Activated naive CD8-positive, alpha-beta T cell treated with anti-CD3 and anti-CD28 coated beads, Interleukin-2, amount 50 U/mL, for 24 hours (primary cell): ENCODE data around the gene GLUD1.
"Not testable (repeated sequence)": the region's sequence is repeated elsewhere in the genome, so short reads cannot be mapped to it uniquely, and the experiment has no call there.

Experiments
- ATAC-seq: fragments of 150-1000 bp; cut with Tn5 transposase; one replicate; pipeline ENCODE4 v1.10.0; 2021
- DNase-seq: peaks from one replicate; pipeline ENCODE4 v3.0.0; 2021
- H3K27ac Mint-ChIP-seq: one replicate; pipeline ENCODE4 v1.8.0; 2021; ENCODE audit warnings: mild to moderate bottlenecking, mixed read lengths
- H3K27me3 Mint-ChIP-seq: one replicate; pipeline ENCODE4 v1.8.0; 2021; ENCODE audit warnings: mixed read lengths
- H3K36me3 Mint-ChIP-seq: one replicate; pipeline ENCODE4 v1.8.0; 2021; ENCODE audit warnings: low read depth, mixed read lengths
- H3K4me1 Mint-ChIP-seq: one replicate; pipeline ENCODE4 v1.8.0; 2021; ENCODE audit warnings: mixed read lengths
- H3K4me3 Mint-ChIP-seq: one replicate; pipeline ENCODE4 v1.8.0; 2021; ENCODE audit warnings: mild to moderate bottlenecking, moderate library complexity, mixed read lengths
- H3K9me3 Mint-ChIP-seq: one replicate; pipeline ENCODE4 v1.8.0; 2021; ENCODE audit warnings: mixed read lengths

GLUD1 gene

GRCh38 chr10:87079106-87079836 lies 15.4 kb downstream of the GLUD1 start:
- DNase-seq = no peak
- no peaks in the 10 kb centered on the region for H3K9me3 Mint-ChIP-seq
- ATAC-seq = no peak
- no peak overlapping the region for H3K27ac Mint-ChIP-seq
- no peak overlapping the region for H3K4me3 Mint-ChIP-seq
- peaks cover 42% of the 10 kb centered on the region for H3K4me1 Mint-ChIP-seq
- no peaks in the 10 kb centered on the region for H3K27me3 Mint-ChIP-seq
- H3K36me3 Mint-ChIP-seq = peaks cover 30% of the 10 kb centered on the region

- not testable (repeated sequence) for H3K27ac Mint-ChIP-seq, H3K4me3 Mint-ChIP-seq, H3K27me3 Mint-ChIP-seq, ATAC-seq, DNase-seq, H3K9me3 Mint-ChIP-seq
- Mint-ChIP-seq H3K4me1 (peaks cover 16% of the 10 kb centered on the region), H3K36me3 (peaks cover 36% of the 10 kb centered on the region)
These were observed 18.2 kb downstream of the GLUD1 start for GRCh38 chr10:87076421-87076820.

- no peak overlapping the region for H3K27ac Mint-ChIP-seq
- no peaks in the 10 kb centered on the region for H3K27me3 Mint-ChIP-seq
- H3K9me3 Mint-ChIP-seq = no peaks in the 10 kb centered on the region
- DNase-seq = no peak
- peaks cover 48% of the 10 kb centered on the region for H3K36me3 Mint-ChIP-seq
- H3K4me1 Mint-ChIP-seq = peaks cover 7% of the 10 kb centered on the region
- ATAC-seq = no peak
- no peak overlapping the region for H3K4me3 Mint-ChIP-seq
These were observed 22.2 kb downstream of the GLUD1 start for GRCh38 chr10:87072449-87072848.

GRCh38 chr10:87068281-87068680 lies 26.4 kb downstream of the GLUD1 start:
- H3K9me3 Mint-ChIP-seq = no peaks in the 10 kb centered on the region
- H3K36me3 Mint-ChIP-seq = peaks cover 68% of the 10 kb centered on the region
- H3K4me3 Mint-ChIP-seq = no peak overlapping the region
- DNase-seq = no peak
- no peak overlapping the region for H3K27ac Mint-ChIP-seq
- H3K4me1 Mint-ChIP-seq = no peaks in the 10 kb centered on the region
- no peaks in the 10 kb centered on the region for H3K27me3 Mint-ChIP-seq
- no peak for ATAC-seq

- ATAC-seq (no peak), DNase-seq (no peak)
- no peak overlapping the region for H3K27ac Mint-ChIP-seq
- no peaks in the 10 kb centered on the region for H3K4me1 Mint-ChIP-seq
- H3K27me3 Mint-ChIP-seq = no peaks in the 10 kb centered on the region
- H3K4me3 Mint-ChIP-seq = no peak overlapping the region
- H3K9me3 Mint-ChIP-seq = no peaks in the 10 kb centered on the region
- peaks cover 63% of the 10 kb centered on the region for H3K36me3 Mint-ChIP-seq
These were observed 27.8 kb downstream of the GLUD1 start for GRCh38 chr10:87066865-87067264.

GRCh38 chr10:87066178-87066577 lies 28.5 kb downstream of the GLUD1 start:
- Mint-ChIP-seq H3K4me3 (no peak overlapping the region), H3K27me3 (no peaks in the 10 kb centered on the region), H3K4me1 (no peaks in the 10 kb centered on the region), H3K27ac (peak overlapping the region; percentile 25), H3K36me3 (peaks cover 58% of the 10 kb centered on the region), H3K9me3 (no peaks in the 10 kb centered on the region)
- DNase-seq (no peak), ATAC-seq (no peak)

GRCh38 chr10:87064651-87065050 lies 30.0 kb downstream of the GLUD1 start:
- Mint-ChIP-seq H3K9me3 (no peaks in the 10 kb centered on the region), H3K27me3 (no peaks in the 10 kb centered on the region), H3K4me3 (no peak overlapping the region), H3K27ac (no peak overlapping the region), H3K36me3 (peaks cover 58% of the 10 kb centered on the region), H3K4me1 (no peaks in the 10 kb centered on the region)
- ATAC-seq (no peak), DNase-seq (no peak)

GRCh38 chr10:87060280-87060928 lies 34.2 kb downstream of the GLUD1 start:
- no peak for ATAC-seq
- no peak overlapping the region for H3K27ac Mint-ChIP-seq
- H3K27me3 Mint-ChIP-seq = no peaks in the 10 kb centered on the region

GRCh38 chr10:87059401-87059800 lies 35.2 kb downstream of the GLUD1 start:
- Mint-ChIP-seq H3K27ac (no peak overlapping the region), H3K9me3 (no peaks in the 10 kb centered on the region), H3K4me3 (no peak overlapping the region), H3K27me3 (no peaks in the 10 kb centered on the region), H3K36me3 (peaks cover 41% of the 10 kb centered on the region), H3K4me1 (no peaks in the 10 kb centered on the region)
- DNase-seq (no peak), ATAC-seq (no peak)

More at GRCh38 chr10:87060280-87060928, 34.2 kb downstream of the GLUD1 start:
- Mint-ChIP-seq H3K4me1 (no peaks in the 10 kb centered on the region), H3K4me3 (no peak overlapping the region), H3K9me3 (no peaks in the 10 kb centered on the region), H3K36me3 (peaks cover 45% of the 10 kb centered on the region)
- DNase-seq = no peak

GRCh38 chr10:87058171-87058570 lies 36.5 kb downstream of the GLUD1 start:
- ATAC-seq (no peak), DNase-seq (no peak)
- H3K36me3 Mint-ChIP-seq = peaks cover 31% of the 10 kb centered on the region
- no peaks in the 10 kb centered on the region for H3K4me1 Mint-ChIP-seq
- no peak overlapping the region for H3K4me3 Mint-ChIP-seq
- no peaks in the 10 kb centered on the region for H3K27me3 Mint-ChIP-seq
- H3K27ac Mint-ChIP-seq = no peak overlapping the region
- no peaks in the 10 kb centered on the region for H3K9me3 Mint-ChIP-seq

GRCh38 chr10:87054373-87055295 lies 40.0 kb downstream of the GLUD1 start:
- Mint-ChIP-seq H3K36me3 (peaks cover 32% of the 10 kb centered on the region), H3K9me3 (no peaks in the 10 kb centered on the region), H3K27me3 (no peaks in the 10 kb centered on the region), H3K4me1 (no peaks in the 10 kb centered on the region), H3K4me3 (no peak overlapping the region), H3K27ac (no peak overlapping the region)
- ATAC-seq = peak; percentile 75
- DNase-seq = no peak

GRCh38 chr10:87053577-87054181 lies 41.0 kb downstream of the GLUD1 start:
- no peak for DNase-seq
- no peak for ATAC-seq
- H3K36me3 Mint-ChIP-seq = peaks cover 33% of the 10 kb centered on the region
- no peak overlapping the region for H3K27ac Mint-ChIP-seq
- no peaks in the 10 kb centered on the region for H3K9me3 Mint-ChIP-seq
- no peak overlapping the region for H3K4me3 Mint-ChIP-seq
- H3K27me3 Mint-ChIP-seq = no peaks in the 10 kb centered on the region
- no peaks in the 10 kb centered on the region for H3K4me1 Mint-ChIP-seq

GRCh38 chr10:87053111-87053510 lies 41.5 kb downstream of the GLUD1 start:
- Mint-ChIP-seq H3K9me3 (no peaks in the 10 kb centered on the region), H3K36me3 (peaks cover 33% of the 10 kb centered on the region), H3K4me1 (no peaks in the 10 kb centered on the region), H3K27me3 (no peaks in the 10 kb centered on the region), H3K4me3 (no peak overlapping the region), H3K27ac (no peak overlapping the region)
- ATAC-seq (no peak), DNase-seq (no peak)

- Mint-ChIP-seq H3K27me3 (no peaks in the 10 kb centered on the region), H3K4me3 (no peak overlapping the region), H3K9me3 (no peaks in the 10 kb centered on the region), H3K4me1 (no peaks in the 10 kb centered on the region), H3K27ac (no peak overlapping the region), H3K36me3 (peaks cover 43% of the 10 kb centered on the region)
- DNase-seq (no peak), ATAC-seq (no peak)
These were observed 49.2 kb downstream of the GLUD1 start for GRCh38 chr10:87045434-87045938.
